Stimulated activated CD8-positive, alpha-beta memory T cell treated with anti-CD3 and anti-CD28 coated beads, Interleukin-15, amount 100 ng/mL, for 1 hour (primary cell): ENCODE data around the gene GPR137C.
"Not testable (repeated sequence)": the region's sequence is repeated elsewhere in the genome, so short reads cannot be mapped to it uniquely, and the experiment has no call there.

Source experiments
- DNase-seq: peaks from one replicate; pipeline ENCODE4 v3.0.0-alpha.2; 2020; ENCODE audit warnings: low read depth

GPR137C gene

DNA sequence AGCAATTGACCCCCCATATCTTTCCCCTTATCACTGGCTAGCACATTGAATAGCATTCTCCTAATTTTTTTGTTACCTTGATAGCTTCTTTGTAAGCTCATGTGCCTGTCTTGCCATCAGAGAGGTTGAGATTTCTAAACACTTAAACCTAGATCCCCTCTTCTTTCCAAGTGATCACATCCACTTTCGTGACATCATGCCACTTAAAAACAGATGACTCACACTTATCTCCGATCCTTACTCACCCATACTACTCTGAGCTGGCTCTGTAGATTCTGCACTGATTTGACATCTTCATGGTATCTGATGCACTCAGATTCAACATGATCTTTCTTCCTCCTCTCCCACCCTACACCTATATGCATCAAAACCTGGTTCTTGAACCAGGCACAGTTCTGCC lies 10.5 kb downstream of the GPR137C start:
- DNase-seq, result no peak

DNA sequence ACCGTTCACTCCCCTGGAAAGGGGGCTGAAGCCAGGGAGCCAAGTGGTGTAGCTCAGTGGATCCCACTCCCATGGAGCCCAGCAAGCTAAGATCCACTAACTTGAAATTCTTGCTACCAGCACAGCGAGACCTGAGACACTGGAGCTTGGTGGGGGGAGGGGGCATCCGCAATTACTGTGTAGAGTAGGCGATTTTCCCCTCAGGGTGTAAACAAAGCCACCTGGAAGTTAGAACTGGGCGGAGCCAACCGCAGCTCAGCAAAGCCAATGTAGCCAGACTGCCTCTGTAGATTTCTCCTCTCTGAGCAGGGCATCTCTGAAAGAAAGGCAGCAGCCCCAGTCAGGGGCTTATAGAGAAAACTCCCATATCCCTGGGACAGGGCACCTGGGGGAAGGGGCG lies 15.8 kb downstream of the GPR137C start:
- not testable (repeated sequence) for DNase-seq

DNA sequence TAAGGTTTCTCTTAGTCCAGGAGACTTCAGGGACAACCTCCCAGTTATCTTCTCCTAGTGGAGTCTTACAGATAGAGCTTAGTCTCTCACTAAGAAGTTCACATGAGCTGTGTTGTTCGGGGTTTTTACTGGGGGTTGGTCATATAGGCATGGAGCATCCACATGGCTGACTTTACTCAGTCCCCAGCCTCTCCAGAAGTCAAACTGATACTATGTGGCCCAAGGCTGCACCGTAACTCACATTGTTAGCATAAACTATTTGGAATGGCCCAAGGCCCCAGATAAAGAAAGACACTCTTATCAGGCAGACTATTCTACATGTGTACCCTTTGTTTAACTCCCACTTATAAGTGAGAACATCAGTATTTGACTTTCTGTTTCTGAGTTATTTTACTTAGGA lies 23.2 kb downstream of the GPR137C start:
- DNase-seq, result no peak

DNA sequence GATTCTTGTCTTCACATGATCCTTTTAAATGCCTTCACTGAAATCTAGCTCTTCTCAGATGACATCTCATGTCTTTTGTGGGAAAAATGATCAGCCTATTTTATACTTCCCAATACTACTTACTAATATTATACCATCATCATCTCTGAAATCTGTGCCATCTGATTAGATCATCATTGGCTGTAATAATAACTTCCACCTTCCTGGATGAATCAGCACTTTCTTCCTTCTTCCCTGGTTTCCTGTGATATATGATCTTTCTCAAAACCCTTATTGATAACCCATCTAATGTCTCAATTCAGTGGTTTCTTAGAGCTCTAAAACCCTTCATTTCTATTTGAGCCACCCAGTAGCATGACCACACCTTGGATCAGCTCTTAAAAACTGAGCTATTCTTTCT lies 30.9 kb downstream of the GPR137C start:
- DNase-seq, result no peak

DNA sequence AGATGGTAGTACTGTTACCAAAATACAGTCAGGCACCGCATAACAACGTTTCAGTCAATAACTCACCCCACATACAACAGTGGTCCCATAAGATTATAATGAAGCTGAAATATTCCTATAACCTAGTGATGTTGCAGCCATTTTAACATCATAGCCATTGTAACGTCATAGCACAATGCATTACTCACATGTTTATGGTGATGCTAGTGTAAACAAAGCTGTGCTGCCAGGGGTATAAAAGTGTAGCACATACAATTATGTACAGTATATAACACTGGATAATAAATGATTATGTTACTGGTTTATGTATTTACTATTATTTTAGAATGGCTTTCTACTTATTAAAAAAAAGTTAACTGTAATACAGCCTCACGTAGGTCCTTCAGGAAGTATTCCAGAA lies 37.0 kb downstream of the GPR137C start:
- no peak for DNase-seq

DNA sequence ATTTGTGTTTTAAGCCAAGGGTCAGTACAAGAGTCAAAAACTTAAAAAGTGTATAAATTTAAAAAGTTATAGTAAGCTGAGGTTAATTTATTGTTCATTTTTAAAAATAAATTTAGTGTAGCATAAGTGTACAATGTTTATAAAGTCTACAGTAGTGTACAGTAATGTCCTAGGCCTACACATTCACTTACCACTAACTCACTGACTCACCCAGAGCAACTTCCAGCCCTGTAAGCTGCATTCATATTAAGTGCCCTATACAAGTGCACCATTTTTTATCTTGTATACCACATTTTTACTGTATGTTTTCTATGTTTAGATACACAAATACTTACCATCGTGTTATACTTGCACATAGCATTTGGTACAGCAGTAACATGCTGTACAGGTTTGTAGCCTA lies 37.7 kb downstream of the GPR137C start:
- DNase-seq, result no peak

DNA sequence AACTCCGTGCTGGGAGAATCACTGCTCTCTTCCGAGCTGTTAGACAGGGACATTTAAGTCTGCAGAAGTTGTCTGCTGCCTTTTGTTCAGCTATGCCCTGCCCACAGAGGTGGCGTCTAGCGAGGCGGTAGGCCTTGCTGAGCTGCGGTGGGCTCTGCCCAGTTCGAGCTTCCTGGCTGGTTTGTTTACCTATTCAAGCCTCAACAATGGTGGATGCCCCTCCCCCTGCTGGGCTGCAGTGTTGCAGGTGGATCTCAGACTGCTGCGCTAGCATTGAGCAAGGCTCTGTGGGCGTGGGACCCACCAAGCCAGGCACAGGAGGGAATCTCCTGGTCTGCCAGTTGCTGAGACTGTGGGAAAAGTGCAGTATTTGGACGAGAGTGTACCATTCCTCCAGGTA lies 43.7 kb downstream of the GPR137C start:
- no peak for DNase-seq

DNA sequence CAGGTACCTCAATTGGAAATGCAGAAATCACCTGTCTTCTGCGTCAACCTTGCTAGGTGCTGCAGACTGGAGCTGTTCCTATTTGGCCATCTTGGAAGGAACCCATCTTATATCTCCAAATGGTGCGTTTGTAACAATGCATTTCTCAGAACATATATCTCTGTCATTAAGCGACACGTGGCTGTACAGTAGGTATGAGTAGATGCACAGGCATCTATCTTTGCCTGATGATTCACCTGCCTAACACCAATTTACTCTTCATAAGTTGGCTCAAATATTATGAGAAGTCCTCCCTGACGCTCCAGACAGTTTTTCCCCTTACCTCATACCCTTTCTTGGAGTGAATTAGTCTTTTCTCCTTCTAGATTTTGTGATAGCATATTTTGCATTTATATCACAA lies 44.2 kb downstream of the GPR137C start:
- DNase-seq, result no peak

DNA sequence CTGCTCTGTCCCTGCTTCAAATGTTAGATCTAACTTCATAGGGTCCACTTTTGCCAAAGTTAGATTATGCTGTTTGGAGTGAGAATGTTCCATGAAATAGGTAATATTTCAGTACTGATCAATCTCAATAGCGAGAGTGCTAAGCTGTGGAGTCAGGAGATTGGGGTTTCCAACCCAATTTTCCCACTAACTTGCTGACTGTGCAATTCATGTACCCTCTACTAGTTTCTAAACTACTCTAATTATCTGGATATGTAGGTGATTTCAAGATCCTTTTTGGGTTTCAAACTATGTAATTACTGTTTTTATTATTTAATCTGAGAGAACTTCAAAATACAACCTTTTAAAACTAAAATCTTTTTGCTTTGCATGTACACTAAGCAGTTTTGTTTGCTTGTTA lies 45.9 kb downstream of the GPR137C start:
- no peak for DNase-seq

DNA sequence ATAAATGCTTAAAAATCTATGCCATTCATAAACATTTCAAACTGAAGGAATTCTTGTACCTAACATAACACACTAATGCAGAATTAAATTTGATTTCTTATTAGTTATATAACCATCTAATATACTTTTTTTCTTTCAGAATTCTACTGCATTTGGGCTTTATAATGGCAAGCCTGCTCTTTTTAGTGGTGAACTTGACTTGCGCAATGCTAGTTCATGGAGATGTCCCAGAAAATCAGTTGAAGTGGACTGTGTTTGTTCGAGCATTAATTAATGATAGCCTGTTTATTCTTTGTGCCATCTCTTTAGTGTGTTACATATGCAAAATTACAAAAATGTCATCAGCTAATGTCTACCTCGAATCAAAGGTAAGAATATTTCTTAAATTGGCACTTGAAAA lies 47.3 kb downstream of the GPR137C start:
- DNase-seq, result no peak

DNA sequence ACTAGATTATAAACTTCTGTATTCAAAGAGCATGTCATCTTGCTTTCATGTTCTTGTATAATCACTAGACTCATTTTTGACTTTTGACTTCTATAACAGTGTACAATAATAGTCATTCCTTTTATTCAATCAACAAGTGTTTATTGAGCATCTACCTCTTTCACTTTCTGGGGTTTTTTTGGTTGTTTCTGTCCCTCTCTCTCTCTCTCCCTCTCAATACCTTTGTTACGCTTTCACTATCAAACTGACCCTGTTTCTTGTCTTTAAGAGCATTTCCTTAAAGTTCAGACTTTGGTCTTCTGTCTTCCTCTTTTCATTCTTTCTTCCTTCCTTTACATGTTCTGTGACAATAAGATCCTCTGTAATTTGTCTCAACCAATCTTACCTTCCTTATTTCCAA lies 49.5 kb downstream of the GPR137C start:
- no peak for DNase-seq

DNA sequence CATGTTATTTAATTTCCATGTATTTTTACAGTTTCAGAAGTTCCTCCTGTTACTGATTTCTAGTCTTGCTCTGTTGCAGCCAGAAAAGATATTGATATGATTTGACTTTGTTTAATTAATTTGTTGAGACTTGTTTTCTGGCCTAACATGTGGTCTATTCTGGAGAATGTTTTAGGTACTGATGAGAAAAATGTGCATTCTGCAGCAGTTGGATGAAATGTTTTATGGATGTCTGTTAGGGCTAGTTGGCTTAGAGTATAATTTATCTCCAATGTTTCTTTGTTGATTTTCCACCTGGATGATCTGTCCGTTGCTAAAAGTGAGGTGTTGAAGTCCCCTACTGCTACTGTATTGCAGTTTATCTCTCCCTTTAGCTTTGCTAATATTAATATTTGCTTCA lies 54.4 kb downstream of the GPR137C start:
- no peak for DNase-seq

DNA sequence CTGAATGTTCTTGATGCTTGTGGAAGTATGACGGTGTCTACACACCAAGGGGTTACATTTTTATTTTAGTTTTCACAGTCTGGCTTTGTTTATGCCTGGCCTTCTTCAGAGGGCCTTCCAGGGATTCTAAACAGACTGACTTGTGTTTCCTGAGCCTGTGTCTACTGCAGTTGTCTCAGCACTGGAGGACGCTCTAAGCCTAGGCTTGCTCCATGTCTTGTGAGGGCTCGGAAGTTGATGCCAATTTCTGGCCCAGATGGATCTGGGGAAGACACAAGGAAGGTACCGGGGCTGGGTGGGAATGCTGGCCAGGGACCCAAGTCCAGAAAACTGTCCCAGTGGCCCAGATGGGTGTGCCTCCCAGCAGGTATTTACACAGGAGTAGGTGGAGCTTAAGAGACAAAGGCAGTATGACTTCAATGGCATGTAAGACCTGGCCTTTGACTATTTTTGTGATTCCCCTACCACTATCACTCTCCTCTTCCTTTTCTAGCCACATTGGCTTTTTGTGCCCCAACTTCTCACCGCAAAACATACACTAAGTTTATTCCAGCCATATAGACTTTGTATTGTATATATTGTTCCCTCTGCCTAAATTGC lies 56.9 kb downstream of the GPR137C start:
- no peak for DNase-seq

DNA sequence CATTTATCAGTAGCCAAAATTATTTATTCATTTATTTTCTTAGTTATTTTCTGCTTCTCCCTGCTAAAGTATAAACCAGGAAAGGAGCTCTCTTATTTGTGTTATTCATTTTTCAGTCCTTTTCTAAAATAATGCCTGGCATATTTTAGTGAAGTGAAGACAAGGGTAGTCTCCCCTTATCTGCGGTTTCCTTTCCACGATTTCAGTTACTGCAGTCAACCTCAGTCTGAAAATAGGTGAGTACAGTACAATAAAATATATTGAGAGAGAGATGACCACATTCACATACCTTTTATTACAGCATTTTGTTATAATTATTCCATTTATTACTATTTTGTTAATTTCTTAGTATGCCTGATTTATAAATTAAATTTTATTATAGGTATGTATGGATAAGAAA lies 57.6 kb downstream of the GPR137C start:
- no peak for DNase-seq

DNA sequence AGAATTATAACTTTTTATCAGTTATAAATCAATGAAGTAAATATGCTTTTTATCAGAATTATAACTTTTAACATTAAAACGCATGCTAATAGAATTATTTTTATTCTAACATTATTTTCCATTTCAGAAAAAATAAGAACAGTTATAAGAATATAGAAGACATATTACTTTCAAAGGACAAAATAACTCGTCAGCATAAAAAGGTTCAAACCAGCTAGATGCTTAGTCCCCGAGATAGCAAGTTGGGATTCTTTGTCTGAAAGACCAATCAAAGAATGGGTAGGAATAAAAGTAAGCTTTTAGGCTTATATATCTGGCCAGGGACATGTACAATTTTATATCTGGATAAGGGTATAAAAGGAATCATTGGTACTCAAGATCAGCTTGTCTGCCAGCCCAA lies 66.0 kb downstream of the GPR137C start:
- no peak for DNase-seq

DNA sequence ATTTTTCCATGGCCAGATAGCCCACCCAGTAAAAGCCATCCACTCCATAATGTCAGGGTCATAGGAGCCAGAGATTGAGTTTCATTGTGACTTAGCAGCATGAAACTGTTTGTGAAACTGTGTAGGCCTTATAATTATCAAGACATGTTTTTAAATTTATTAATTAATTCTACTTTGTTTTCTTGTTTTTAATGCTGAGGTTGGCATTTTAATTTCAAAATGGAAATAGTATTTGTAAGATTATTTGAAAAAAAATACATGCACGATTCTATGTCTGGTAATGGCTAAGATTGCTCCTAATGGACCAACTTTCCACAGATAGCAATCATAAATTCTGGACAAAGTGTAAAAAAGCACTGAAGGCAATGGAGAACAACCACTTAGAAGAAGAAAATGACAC lies 67.1 kb downstream of the GPR137C start:
- no peak for DNase-seq

DNA sequence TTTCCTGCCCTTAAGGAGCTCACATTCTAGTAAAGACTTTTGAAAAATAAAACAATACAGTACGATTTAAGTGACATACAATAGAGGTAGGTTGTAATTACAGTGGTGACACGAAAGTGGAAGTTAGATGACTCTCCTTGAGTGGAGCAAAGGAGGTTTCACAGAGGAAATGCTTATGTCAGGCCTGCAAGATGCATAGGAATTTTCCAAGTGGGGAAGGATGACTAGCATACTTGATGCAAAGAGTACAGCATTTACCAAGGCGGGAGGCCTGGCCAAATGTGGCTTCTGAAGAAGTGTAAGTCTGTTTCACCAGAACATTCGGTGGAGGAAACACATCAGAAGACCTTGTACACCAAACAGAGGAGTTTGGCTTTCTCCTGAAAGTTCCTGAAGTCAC lies 87.5 kb downstream of the GPR137C start:
- DNase-seq, result no peak

DNA sequence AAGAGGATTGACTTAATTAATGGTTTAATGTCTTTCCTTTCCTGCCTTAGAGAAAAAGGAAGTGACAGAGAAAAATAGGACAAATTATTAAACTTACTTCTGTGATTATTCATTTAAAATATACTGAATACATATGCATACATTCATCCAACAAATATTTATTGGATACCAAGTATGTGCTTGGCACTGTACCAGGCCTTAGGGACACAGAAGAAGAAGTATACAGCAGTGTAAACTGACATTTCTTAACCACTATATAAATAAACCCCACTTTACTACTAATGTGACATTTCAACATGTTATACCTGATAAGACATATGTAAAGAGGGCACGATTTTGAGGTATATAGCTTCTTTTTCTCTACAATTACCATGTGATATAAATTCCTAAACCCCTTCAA lies 89.1 kb downstream of the GPR137C start:
- DNase-seq, result no peak

DNA sequence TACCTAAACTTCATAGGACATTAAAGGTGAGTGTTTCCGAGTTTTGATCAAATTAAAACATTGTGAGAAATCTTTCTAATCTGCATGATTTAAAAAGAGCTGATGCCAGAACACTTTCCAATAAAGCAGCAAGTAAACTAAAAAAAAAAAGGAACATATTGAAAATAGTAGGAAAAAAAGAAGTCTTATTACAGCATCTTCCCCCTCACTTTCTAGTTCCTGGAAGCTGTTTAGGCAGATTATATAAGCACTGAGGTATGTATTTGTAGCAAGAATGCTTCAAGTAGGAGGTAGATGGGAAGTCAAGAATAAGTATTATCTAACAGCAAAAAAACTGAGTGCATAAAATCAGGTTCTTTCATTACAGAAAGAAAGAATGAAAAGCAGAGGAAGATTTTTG lies 96.9 kb downstream of the GPR137C start:
- no peak for DNase-seq

DNA sequence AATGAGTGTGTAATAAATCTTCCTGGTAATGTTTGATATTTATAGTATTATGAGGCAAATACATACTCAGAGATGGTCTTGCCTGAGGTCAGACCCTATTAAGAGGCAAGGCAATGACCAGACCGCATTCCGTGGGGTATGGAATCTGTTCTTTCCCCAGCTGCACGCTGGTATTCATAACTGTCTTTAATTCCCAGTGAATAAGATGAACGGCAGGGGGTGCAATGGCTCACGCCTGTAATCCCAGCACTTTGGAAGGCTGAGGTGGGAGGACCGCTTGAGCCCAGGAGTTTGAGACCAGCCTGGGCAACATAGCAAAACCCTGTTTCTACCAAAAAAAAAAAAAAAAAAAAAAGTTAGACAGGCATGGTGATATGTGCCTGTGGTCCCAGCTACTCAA lies 98.1 kb downstream of the GPR137C start:
- DNase-seq, result no peak

DNA sequence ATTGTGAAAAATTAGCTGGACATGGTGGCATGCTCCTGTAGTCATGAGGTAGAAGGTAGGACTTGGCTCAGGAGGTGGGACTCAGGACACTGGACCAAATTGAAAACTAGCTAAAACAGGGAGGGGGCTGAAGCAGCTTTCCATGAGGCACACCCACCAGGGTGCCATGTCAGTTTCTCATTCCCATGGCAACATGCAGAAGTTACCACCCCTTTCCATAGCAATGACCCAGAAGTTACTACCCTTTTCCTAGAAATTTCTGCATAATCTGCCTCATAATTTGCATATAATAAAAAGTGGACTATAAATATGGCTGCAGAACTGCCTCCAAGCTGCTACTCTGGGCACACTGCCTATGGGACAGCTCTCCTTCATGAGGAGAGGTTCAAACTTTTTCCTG lies 104.3 kb downstream of the GPR137C start:
- DNase-seq, result no peak

DNA sequence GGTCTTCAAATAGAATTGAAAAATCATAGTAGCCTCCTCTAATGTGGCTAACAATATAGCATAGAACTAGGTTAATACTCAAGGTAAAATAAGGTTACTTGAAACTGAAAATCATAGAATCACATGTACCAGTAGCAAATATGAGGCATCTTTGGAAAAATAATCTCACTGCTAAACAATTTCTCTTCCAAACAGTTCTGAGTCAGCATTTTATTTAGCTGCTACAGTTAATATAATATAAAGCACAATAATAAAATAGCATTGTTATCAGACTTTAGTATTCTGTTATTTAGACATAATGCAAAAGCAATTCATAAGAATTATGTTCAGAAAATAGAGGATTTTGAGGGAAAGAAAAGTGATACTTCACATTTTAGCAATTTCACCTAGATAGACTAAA lies 107.7 kb downstream of the GPR137C start:
- DNase-seq, result no peak

DNA sequence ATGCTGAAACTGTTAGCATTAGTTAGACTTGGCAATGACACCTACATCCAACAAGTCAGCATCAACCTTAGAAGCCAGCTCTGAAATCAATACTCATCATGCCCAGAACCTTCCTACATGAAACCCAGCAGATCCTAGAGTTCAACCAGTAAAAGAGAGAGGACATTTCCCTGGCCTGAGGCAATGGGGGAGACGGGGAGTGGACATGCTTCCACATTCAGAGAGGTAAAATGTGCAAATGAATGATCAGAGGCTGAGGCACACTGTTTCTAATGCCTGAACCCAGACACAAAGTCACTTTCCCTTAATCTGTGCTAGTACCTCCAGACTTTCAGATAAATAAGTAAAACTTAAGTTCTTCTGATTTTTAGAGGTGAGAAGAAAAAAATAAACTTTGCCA lies 108.2 kb downstream of the GPR137C start:
- no peak for DNase-seq

DNA sequence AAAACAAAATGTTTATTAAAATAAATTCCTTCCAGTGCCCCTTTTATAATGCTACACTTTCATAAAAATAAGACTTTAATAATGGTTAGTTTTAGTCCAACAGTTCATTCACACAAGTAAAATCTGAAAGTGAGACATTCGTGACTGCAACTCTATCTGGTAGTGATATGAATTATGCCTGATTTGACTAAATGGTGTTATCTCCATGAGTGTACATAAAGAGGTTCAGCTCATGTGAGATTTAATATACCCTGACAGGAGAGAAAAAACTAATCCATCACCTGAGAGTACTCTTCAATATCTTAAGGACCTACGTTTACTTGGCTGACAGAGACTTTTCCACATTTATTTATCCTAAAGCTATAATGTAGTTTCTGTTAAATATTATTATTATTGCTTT lies 108.7 kb downstream of the GPR137C start:
- DNase-seq, result no peak

DNA sequence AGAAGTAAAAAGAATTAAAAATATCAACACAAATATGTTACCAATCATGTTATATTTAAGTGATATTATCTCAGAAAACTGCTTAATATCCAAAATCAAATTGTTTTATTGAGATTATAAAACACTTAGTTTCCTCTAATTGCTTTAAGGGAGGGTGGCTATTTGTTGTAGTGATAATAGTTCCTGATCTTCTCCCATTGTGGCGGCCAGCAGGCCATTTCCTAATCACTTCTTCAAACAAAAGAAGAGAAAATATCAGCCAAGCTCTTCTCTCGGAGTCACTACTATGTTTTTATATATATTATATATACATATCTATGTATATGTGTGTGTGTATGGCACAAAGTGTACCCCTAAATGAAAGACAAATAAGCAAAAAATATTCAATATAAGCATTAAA lies 111.2 kb downstream of the GPR137C start:
- no peak for DNase-seq
